Stimulated activated naive CD4-positive, alpha-beta T cell treated with Interleukin-2 at 50 U/mL for 16 hours (primary cell): ENCODE data around the gene KIAA0232.

Experiments
- DNase-seq: peaks from one replicate; lab custom pipeline; 2025; lab: John Stamatoyannopoulos, UW

The KIAA0232 gene

GRCh38 chr4:6920171-6920570 is 137.6 kb downstream of the KIAA0232 start:
- DNase-seq, result no peak

GRCh38 chr4:6923507-6923906 is 141.0 kb downstream of the KIAA0232 start:
- no peak for DNase-seq

- no peak for DNase-seq
Measured at GRCh38 chr4:6924361-6924779, 141.8 kb downstream of the KIAA0232 start.

- no peak for DNase-seq
Measured at GRCh38 chr4:6925357-6925836, 142.9 kb downstream of the KIAA0232 start.

GRCh38 chr4:6926081-6926480 is 143.6 kb downstream of the KIAA0232 start:
- DNase-seq, result no peak

- peak; percentile 67 for DNase-seq
Measured at GRCh38 chr4:6926681-6927478, 144.4 kb downstream of the KIAA0232 start.

- no peak for DNase-seq
Measured at GRCh38 chr4:6928081-6928480, 145.6 kb downstream of the KIAA0232 start.

GRCh38 chr4:6929339-6929811 is 146.8 kb downstream of the KIAA0232 start:
- DNase-seq, result no peak

GRCh38 chr4:6929812-6930464 is 147.4 kb downstream of the KIAA0232 start:
- DNase-seq, result no peak

- DNase-seq, result no peak
Measured at GRCh38 chr4:6932475-6932874, 149.9 kb downstream of the KIAA0232 start.

GRCh38 chr4:6932918-6933317 is 150.4 kb downstream of the KIAA0232 start:
- DNase-seq, result no peak
